KMS-11 (cell line): ENCODE results near the gene ZXDC.

Experiments used
- H2AFZ ChIP-seq: fragments of 200-600 bp; sonication (generic); 2 replicates; pipeline ENCODE4 v1.6.1; 2016; ENCODE audit warnings: antibody characterized with exemption, mixed run types, low read depth
- H3K27ac ChIP-seq: fragments of 200-600 bp; sonication (generic); 2 replicates; pipeline ENCODE4 v1.6.1; 2016; ENCODE audit warnings: mild to moderate bottlenecking, mixed run types
- H3K27me3 ChIP-seq: fragments of 200-600 bp; sonication (generic); 2 replicates; pipeline ENCODE4 v1.6.1; 2017; ENCODE audit warnings: mild to moderate bottlenecking, low read depth, mixed run types, moderate library complexity; ENCODE audit not compliant: insufficient read depth
- H3K36me3 ChIP-seq: fragments of 200-600 bp; sonication (generic); 2 replicates; pipeline ENCODE4 v1.6.1; 2017; ENCODE audit warnings: mild to moderate bottlenecking, mixed run types; ENCODE audit not compliant: insufficient read depth
- H3K4me1 ChIP-seq: fragments of 200-600 bp; sonication (generic); 2 replicates; pipeline ENCODE4 v1.6.1; 2016; ENCODE audit warnings: mild to moderate bottlenecking, low read depth, mixed run types; ENCODE audit not compliant: poor library complexity, severe bottlenecking
- H3K4me2 ChIP-seq: fragments of 200-600 bp; sonication (generic); 2 replicates; pipeline ENCODE4 v1.7.0; 2016; ENCODE audit warnings: mild to moderate bottlenecking, mixed run types
- H3K4me3 ChIP-seq: fragments of 200-600 bp; sonication (generic); IDR thresholded peaks from 2 replicates; pipeline ENCODE4 v1.6.1; 2017; ENCODE audit warnings: low read depth, low read length, mixed read lengths; ENCODE audit not compliant: insufficient read depth
- H3K79me2 ChIP-seq: fragments of 200-600 bp; sonication (generic); 2 replicates; pipeline ENCODE4 v1.6.1; 2016; ENCODE audit warnings: low read depth, mixed run types; ENCODE audit not compliant: insufficient read depth
- H3K9ac ChIP-seq: fragments of 200-600 bp; sonication (generic); 2 replicates; pipeline ENCODE4 v1.6.1; 2016; ENCODE audit warnings: mild to moderate bottlenecking, mixed run types
- H4K20me1 ChIP-seq: fragments of 200-600 bp; sonication (generic); 2 replicates; pipeline ENCODE4 v1.6.1; 2016; ENCODE audit warnings: mild to moderate bottlenecking, mixed run types; ENCODE audit not compliant: insufficient read depth
- TF ChIP-seq, protein P1 (sequence below): fragments of 200-600 bp; sonication (generic); conservative IDR thresholded peaks from 2 replicates; pipeline ENCODE4 v1.6.1; 2017; ENCODE audit warnings: low read depth, mild to moderate bottlenecking, antibody characterized with exemption, low read length, moderate library complexity, mixed read lengths

The ZXDC gene

GRCh38 chr3:126394977-126395321 is 80.7 kb downstream of the ZXDC start:
- Histone ChIP-seq H3K79me2 (no peaks in the 10 kb centered on the region), H2AFZ (no peak overlapping the region), H3K27me3 (no peaks in the 10 kb centered on the region), H3K4me1 (no peaks in the 10 kb centered on the region), H3K4me2 (no peak overlapping the region), H3K9ac (no peak overlapping the region), H3K4me3 (no peak overlapping the region), H3K36me3 (no peaks in the 10 kb centered on the region), H4K20me1 (no peaks in the 10 kb centered on the region), H3K27ac (no peak overlapping the region)
- TF ChIP-seq, protein P1, sequence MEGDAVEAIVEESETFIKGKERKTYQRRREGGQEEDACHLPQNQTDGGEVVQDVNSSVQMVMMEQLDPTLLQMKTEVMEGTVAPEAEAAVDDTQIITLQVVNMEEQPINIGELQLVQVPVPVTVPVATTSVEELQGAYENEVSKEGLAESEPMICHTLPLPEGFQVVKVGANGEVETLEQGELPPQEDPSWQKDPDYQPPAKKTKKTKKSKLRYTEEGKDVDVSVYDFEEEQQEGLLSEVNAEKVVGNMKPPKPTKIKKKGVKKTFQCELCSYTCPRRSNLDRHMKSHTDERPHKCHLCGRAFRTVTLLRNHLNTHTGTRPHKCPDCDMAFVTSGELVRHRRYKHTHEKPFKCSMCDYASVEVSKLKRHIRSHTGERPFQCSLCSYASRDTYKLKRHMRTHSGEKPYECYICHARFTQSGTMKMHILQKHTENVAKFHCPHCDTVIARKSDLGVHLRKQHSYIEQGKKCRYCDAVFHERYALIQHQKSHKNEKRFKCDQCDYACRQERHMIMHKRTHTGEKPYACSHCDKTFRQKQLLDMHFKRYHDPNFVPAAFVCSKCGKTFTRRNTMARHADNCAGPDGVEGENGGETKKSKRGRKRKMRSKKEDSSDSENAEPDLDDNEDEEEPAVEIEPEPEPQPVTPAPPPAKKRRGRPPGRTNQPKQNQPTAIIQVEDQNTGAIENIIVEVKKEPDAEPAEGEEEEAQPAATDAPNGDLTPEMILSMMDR, result no peak

DNA sequence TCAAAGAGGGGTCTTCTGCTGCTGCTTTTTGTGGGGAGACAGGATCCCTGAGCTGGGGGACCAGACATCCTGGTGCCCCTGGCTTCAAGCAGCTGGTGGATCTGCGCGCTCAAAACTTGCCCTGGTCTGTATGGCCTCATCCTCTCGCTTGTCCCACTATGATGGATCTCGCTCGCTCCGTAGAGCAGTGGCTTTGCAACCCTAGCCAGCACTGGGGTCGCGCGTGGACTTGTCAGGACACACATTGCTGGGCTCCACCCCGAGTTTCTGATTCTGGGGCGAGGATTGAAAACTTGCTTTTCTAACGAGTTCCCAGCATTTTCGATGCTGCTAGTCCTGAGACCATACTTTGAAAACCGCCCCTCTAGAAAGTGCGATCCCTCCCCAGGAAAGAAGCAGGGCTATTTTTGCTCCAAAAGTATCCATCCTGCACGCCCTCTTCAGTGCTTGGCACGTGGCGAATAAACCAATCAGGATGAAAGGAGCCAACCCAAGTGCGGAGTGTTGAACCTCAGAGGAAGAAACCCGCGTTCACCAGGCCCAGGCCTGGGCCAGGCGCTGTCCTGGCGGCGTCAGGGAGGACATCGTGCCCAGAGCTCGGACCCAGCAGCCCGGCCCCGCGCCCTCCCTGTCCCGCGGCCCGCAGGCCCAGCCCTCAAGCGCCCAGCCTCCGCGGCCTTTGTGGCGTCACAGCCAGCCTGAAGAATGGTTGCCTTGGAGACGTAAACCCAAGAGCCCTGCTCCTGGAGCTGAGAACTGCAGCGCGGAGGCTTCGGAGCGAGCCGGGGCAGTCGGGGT is 81.3 kb downstream of the ZXDC start, which contains the start of gene CFAP100:
Gene CFAP100, plus strand, starts transcription at position 731 of the 798 bp plus-strand sequence. CDS start 1,092 bp downstream, outside the sequence.
- no peak within 1 kb of the TSS for H3K4me2 ChIP-seq
- H3K9ac ChIP-seq, result no peak within 1 kb of the TSS
- H2AFZ ChIP-seq, result no peak within 1 kb of the TSS
- H3K4me3 ChIP-seq, result no peak within 1 kb of the TSS
- H3K27me3 ChIP-seq, result no peaks in the 10 kb centered on the region
- no peaks in the 10 kb centered on the region for H4K20me1 ChIP-seq
- no peaks in the 10 kb centered on the region for H3K4me1 ChIP-seq
- no peaks in the 10 kb centered on the region for H3K36me3 ChIP-seq
- TF ChIP-seq, protein P1, result no peak
- no peak within 1 kb of the TSS for H3K27ac ChIP-seq
- H3K79me2 ChIP-seq, result no peaks in the 10 kb centered on the region

GRCh38 chr3:126393563-126393962 is 82.1 kb downstream of the ZXDC start:
- H4K20me1 ChIP-seq, result no peaks in the 10 kb centered on the region
- H3K4me3 ChIP-seq, result no peak overlapping the region
- TF ChIP-seq, protein P1, result no peak
- H3K36me3 ChIP-seq, result no peaks in the 10 kb centered on the region
- H2AFZ ChIP-seq, result no peak overlapping the region
- no peak overlapping the region for H3K27ac ChIP-seq
- H3K27me3 ChIP-seq, result no peaks in the 10 kb centered on the region
- H3K4me1 ChIP-seq, result no peaks in the 10 kb centered on the region
- H3K9ac ChIP-seq, result no peak overlapping the region
- no peaks in the 10 kb centered on the region for H3K79me2 ChIP-seq
- H3K4me2 ChIP-seq, result no peak overlapping the region

DNA sequence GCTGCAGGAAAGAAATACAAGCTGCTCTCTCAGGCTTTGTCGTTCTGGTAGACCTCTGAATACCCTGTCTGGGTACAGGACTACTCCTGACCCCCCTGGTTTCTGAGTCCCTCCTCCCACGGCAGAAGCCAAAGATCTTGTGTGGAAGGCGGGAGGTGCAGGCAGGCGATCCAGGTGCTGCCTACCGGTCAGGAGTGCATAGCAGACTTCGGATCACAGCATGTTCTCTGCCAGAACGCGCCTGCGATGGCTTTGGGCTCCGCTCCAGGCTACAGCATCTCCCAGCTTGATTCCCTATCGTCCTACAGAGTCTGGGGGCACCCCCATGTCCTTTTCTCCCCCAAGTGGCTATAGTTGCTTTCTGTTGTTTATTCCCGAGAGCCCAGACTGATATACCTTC is 83.4 kb downstream of the ZXDC start:
- H3K27me3 ChIP-seq, result no peaks in the 10 kb centered on the region

More for the DNA sequence above, 83.4 kb downstream of the ZXDC start:
- H3K4me3 ChIP-seq, result no peak overlapping the region
- no peak overlapping the region for H3K27ac ChIP-seq
- no peaks in the 10 kb centered on the region for H3K36me3 ChIP-seq
- no peaks in the 10 kb centered on the region for H4K20me1 ChIP-seq
- no peak overlapping the region for H3K4me2 ChIP-seq
- H2AFZ ChIP-seq, result no peak overlapping the region
- TF ChIP-seq, protein P1, result no peak
- no peaks in the 10 kb centered on the region for H3K4me1 ChIP-seq
- no peak overlapping the region for H3K9ac ChIP-seq
- H3K79me2 ChIP-seq, result no peaks in the 10 kb centered on the region
